ENCODE measurements around the gene DHX35. TPM values are rescaled to one million over a fixed set of nuclear protein-coding genes. Genes with fewer than 3 reads are reported as not detected.

The DHX35 gene
- total and polyA plus RNA-seq, 2 of the 13 experiments (the other 11 are each of a cell fraction or from before 2014, with no cell fraction given) = 25.8 to 28.7 TPM

DNA sequence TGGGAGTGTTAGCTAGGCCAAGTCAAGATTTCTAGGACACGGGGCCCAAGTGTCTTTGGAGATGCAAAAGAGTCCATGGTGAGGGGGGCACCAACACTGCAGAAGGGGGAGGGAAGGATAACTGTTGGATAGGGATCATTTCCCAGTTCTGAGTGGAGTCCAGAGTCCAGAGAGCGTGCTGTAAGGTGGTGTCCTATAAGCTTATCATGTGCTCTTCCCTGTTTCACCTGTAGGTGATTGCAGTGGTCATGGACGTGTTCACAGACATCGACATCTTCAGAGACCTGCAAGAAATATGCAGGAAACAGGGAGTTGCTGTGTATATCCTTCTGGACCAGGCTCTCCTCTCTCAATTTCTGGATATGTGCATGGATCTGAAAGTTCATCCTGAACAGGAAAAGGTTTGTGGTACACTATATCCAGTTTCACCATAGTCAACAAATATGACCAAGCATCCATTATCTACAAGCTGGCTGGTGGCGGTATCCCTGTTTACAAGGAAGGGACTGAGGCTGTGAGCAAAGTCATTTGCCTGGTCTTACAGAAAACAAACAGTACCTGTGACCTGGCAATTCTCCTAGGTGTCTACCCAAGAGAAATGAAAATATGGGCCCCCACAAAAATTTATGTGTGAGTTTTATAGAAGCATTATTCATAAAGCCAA lies 20.3 kb upstream of the DHX35 start (continued):
- peak; percentile 47 for TF ChIP-seq PRPF4 (IDR thresholded peaks at IDR 0.05; ENCODE audit: low read depth, low read length, poor library complexity, severe bottlenecking)
- TF ChIP-seq, protein P1, sequence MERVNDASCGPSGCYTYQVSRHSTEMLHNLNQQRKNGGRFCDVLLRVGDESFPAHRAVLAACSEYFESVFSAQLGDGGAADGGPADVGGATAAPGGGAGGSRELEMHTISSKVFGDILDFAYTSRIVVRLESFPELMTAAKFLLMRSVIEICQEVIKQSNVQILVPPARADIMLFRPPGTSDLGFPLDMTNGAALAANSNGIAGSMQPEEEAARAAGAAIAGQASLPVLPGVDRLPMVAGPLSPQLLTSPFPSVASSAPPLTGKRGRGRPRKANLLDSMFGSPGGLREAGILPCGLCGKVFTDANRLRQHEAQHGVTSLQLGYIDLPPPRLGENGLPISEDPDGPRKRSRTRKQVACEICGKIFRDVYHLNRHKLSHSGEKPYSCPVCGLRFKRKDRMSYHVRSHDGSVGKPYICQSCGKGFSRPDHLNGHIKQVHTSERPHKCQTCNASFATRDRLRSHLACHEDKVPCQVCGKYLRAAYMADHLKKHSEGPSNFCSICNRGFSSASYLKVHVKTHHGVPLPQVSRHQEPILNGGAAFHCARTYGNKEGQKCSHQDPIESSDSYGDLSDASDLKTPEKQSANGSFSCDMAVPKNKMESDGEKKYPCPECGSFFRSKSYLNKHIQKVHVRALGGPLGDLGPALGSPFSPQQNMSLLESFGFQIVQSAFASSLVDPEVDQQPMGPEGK (CRISPR knock-in tag; IDR thresholded peaks at IDR 0.05) = 0 out of 2 replicates have a peak, but pooled peaks have one; percentile 24
- no peak for TF ChIP-seq HINFP (CRISPR knock-in tag; IDR thresholded peaks at IDR 0.05; ENCODE audit: low read depth)
- no peak for TF ChIP-seq ZBTB1 (CRISPR knock-in tag; IDR thresholded peaks at IDR 0.05; ENCODE audit: borderline replicate concordance)
- 0 out of 2 replicates have a peak, but pooled peaks have one; percentile 1 for TF ChIP-seq MAFF (IDR thresholded peaks at IDR 0.05; ENCODE audit: low read depth, low read length)
- TF ChIP-seq, protein P2, sequence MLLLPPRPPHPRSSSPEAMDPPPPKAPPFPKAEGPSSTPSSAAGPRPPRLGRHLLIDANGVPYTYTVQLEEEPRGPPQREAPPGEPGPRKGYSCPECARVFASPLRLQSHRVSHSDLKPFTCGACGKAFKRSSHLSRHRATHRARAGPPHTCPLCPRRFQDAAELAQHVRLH (CRISPR knock-in tag; IDR thresholded peaks at IDR 0.05; ENCODE audit: borderline replicate concordance, low read depth) = no peak
- peak; percentile 62 for TF ChIP-seq TBX2 (CRISPR knock-in tag; IDR thresholded peaks at IDR 0.05; ENCODE audit: borderline replicate concordance)
- 0 out of 2 replicates have a peak, but pooled peaks have one; percentile 42 for TF ChIP-seq ZNF772 (CRISPR knock-in tag; IDR thresholded peaks at IDR 0.05)
- no peak for TF ChIP-seq KAT8 (CRISPR knock-in tag; IDR thresholded peaks at IDR 0.05)
- no peak for TF ChIP-seq YEATS2 (CRISPR knock-in tag; IDR thresholded peaks at IDR 0.05; ENCODE audit: borderline replicate concordance)
- no peak for TF ChIP-seq PLRG1 (conservative IDR thresholded peaks at IDR 0.05)
- no peak for TF ChIP-seq ZNF557 (CRISPR knock-in tag; IDR thresholded peaks at IDR 0.05)
- TF ChIP-seq ZSCAN31 (CRISPR knock-in tag; IDR thresholded peaks at IDR 0.05; ENCODE audit: low read depth) = 0 out of 2 replicates have a peak, but pooled peaks have one; percentile 44
- TF ChIP-seq ZFY (CRISPR knock-in tag; IDR thresholded peaks at IDR 0.05) = no peak
- no peak for TF ChIP-seq ZMYM2 (CRISPR knock-in tag; IDR thresholded peaks at IDR 0.05)
- no peak for TF ChIP-seq ZBTB26 (CRISPR knock-in tag; IDR thresholded peaks at IDR 0.05; ENCODE audit: borderline replicate concordance)
- no peak for TF ChIP-seq ZNF460 (CRISPR knock-in tag; IDR thresholded peaks at IDR 0.05; ENCODE audit: borderline replicate concordance)
- TF ChIP-seq TBL1XR1 (IDR thresholded peaks at IDR 0.05; ENCODE audit: borderline replicate concordance, low read length, partially characterized antibody) = no peak
- TF ChIP-seq AHDC1 (CRISPR knock-in tag; IDR thresholded peaks at IDR 0.05; ENCODE audit: borderline replicate concordance) = no peak

Measured in HepG2 (cell line).